Nephron progenitor cell (in vitro differentiated cells): ENCODE data around the gene ZNF526.

Experiments used
- DNase-seq: peaks from one replicate; pipeline ENCODE4 v3.0.0; 2021
- H3K27ac Mint-ChIP-seq: 2 replicates; pipeline ENCODE4 v1.8.0; 2021; ENCODE audit warnings: mild to moderate bottlenecking, moderate library complexity, mixed read lengths
- H3K27me3 Mint-ChIP-seq: 2 replicates; pipeline ENCODE4 v1.8.0; 2021; ENCODE audit warnings: mild to moderate bottlenecking, low read depth, mixed read lengths; ENCODE audit not compliant: poor library complexity
- H3K36me3 Mint-ChIP-seq: 2 replicates; pipeline ENCODE4 v1.8.0; 2021; ENCODE audit warnings: low read depth, mixed read lengths
- H3K4me1 Mint-ChIP-seq: 2 replicates; pipeline ENCODE4 v1.8.0; 2021; ENCODE audit warnings: mixed read lengths
- H3K4me3 Mint-ChIP-seq: 2 replicates; pipeline ENCODE4 v1.8.0; 2021; ENCODE audit warnings: mild to moderate bottlenecking, moderate library complexity, mixed read lengths
- H3K9me3 Mint-ChIP-seq: 2 replicates; pipeline ENCODE4 v1.8.0; 2021; ENCODE audit warnings: mild to moderate bottlenecking, moderate library complexity, mixed read lengths
- TF ChIP-seq, protein P1 (sequence below): fragments of 200-600 bp; sonication (generic); IDR thresholded peaks from 2 replicates; pipeline ENCODE4 v1.5.0; 2021; ENCODE audit warnings: antibody characterized with exemption

ZNF526 gene

DNA sequence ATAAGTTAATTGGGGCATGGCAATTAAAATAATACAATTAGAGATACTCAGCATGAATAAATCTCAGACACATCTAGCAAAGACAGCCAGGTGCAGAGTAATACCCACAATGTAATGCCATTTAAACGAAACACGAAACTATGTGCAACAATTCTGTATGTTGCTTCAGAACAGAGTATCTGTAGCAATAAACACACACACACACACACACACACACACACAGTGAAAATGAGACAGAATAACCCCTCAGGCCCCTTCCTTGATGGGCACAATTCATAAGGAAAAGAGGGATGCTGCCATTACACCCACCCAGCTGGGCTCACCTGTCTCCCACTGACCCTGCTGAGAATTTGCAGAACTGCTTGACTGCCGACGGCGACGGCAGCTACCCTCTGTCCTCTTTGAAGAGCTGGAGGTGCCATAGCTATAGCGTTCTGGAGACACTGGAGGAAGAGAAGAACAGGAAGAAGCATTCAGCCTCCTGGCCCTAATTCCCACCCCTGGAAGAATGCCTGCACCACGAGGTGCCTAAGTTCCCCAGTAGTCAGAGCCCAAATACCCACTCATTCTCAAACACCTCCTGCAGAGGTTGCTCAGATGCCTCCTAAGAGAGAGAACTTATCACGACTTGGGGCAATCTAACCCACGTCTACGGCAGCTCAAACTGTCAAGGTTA, 5.2 kb upstream of the ZNF526 start:
- Mint-ChIP-seq H3K27ac (no peak overlapping the region), H3K27me3 (no peaks in the 10 kb centered on the region), H3K36me3 (peaks cover 38% of the 10 kb centered on the region), H3K4me1 (peaks cover 36% of the 10 kb centered on the region), H3K4me3 (no peak overlapping the region), H3K9me3 (no peaks in the 10 kb centered on the region)
- no peak for DNase-seq
- TF ChIP-seq, protein P1, sequence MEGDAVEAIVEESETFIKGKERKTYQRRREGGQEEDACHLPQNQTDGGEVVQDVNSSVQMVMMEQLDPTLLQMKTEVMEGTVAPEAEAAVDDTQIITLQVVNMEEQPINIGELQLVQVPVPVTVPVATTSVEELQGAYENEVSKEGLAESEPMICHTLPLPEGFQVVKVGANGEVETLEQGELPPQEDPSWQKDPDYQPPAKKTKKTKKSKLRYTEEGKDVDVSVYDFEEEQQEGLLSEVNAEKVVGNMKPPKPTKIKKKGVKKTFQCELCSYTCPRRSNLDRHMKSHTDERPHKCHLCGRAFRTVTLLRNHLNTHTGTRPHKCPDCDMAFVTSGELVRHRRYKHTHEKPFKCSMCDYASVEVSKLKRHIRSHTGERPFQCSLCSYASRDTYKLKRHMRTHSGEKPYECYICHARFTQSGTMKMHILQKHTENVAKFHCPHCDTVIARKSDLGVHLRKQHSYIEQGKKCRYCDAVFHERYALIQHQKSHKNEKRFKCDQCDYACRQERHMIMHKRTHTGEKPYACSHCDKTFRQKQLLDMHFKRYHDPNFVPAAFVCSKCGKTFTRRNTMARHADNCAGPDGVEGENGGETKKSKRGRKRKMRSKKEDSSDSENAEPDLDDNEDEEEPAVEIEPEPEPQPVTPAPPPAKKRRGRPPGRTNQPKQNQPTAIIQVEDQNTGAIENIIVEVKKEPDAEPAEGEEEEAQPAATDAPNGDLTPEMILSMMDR, result no peak

GRCh38 chr19:42216653-42217519, 3.2 kb upstream of the ZNF526 start:
- peaks cover 50% of the 10 kb centered on the region for H3K4me1 Mint-ChIP-seq
- peaks cover 34% of the 10 kb centered on the region for H3K36me3 Mint-ChIP-seq
- H3K4me3 Mint-ChIP-seq, result peak overlapping the region; percentile 92
- H3K27me3 Mint-ChIP-seq, result peaks cover 2% of the 10 kb centered on the region
- H3K9me3 Mint-ChIP-seq, result no peaks in the 10 kb centered on the region
- H3K27ac Mint-ChIP-seq, result peak overlapping the region; percentile 76
- TF ChIP-seq, protein P1, result no peak
- DNase-seq, result peak; percentile 66

DNA sequence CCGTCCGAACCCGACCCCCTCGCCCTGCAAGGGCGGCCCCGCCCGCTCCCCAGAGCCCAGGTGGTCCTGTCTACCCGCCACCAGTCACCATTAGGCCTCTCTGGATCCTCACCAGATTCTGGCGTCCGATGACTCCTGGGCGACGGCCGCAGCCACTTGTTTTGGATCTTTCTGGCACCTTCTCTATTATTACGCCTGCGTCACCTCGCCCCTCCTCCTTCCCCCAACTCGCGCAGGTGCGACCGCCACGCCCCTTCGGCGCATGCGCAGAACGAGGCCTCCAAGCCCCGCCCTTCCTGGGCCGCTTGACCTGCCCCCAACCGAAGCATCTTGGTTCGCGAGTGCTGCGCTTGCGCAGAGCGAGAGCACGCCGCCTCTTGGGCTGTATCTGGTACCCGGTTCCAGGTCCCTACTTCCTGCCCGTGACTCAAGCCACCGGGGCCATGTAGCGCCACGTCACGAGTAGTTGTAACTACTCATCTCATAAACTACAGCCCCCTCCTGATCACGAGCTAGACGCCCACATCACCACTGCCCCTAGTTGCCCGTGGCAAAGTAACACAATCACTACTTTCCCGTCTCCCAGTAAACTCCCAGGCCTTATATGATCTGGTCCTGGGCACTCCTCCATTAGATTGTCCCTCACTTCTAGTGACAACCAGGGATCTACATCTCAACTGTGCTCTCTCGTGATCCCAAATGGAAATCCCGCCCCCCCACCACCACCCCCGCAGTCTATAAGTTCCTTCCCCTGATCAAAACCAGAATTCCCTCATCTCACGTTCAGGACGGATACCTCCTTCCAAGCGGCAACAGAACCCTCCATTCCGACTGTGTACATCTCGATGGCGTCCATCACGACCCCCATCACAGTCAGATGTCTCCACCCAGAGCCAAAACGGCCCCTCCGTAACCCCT, 2.3 kb upstream of the ZNF526 start, which contains the start of gene DEDD2:
DEDD2 (minus strand) TSS at position 158 of the 918 bp plus-strand sequence. CDS start 670 bp downstream, outside the sequence.
- DNase-seq, result peak; percentile 99
- Mint-ChIP-seq H3K9me3 (no peaks in the 10 kb centered on the region), H3K4me1 (peaks cover 57% of the 10 kb centered on the region), H3K4me3 (peak within 1 kb of the TSS; percentile 92), H3K36me3 (peaks cover 37% of the 10 kb centered on the region), H3K27ac (peak within 1 kb of the TSS; percentile 76), H3K27me3 (peaks cover 5% of the 10 kb centered on the region)
- TF ChIP-seq, protein P1, result no peak

GRCh38 chr19:42220751-42221097, 612 bp downstream of the ZNF526 start:
- H3K36me3 Mint-ChIP-seq, result peaks cover 23% of the 10 kb centered on the region
- no peaks in the 10 kb centered on the region for H3K9me3 Mint-ChIP-seq
- H3K4me1 Mint-ChIP-seq, result peaks cover 54% of the 10 kb centered on the region
- H3K4me3 Mint-ChIP-seq, result peak overlapping the region; percentile 92
- no peak for DNase-seq
- H3K27me3 Mint-ChIP-seq, result peaks cover 5% of the 10 kb centered on the region
- peak overlapping the region; percentile 91 for H3K27ac Mint-ChIP-seq
- TF ChIP-seq, protein P1, result no peak

GRCh38 chr19:42224940-42225717, 5.0 kb downstream of the ZNF526 start:
- no peak overlapping the region for H3K4me3 Mint-ChIP-seq
- DNase-seq, result no peak
- peaks cover 49% of the 10 kb centered on the region for H3K36me3 Mint-ChIP-seq
- H3K9me3 Mint-ChIP-seq, result no peaks in the 10 kb centered on the region
- TF ChIP-seq, protein P1, result no peak
- H3K4me1 Mint-ChIP-seq, result peaks cover 37% of the 10 kb centered on the region
- H3K27ac Mint-ChIP-seq, result no peak overlapping the region
- peaks cover 9% of the 10 kb centered on the region for H3K27me3 Mint-ChIP-seq
